Erythroblast (primary cell): ENCODE results near the gene CSF3R.
A peak's percentile ranks its signal among the peaks of the same experiment; 100 is the strongest.

ENCODE experiments used
- DNase-seq, 2 experiments: peaks; one replicate each; lab custom pipeline; 2025; lab: John Stamatoyannopoulos, UW
- GATA1 ChIP-seq: IDR thresholded peaks from 2 replicates; pipeline ENCODE4 v1.6.1; 2011; ENCODE audit warnings: low read depth, mild to moderate bottlenecking, control low read depth, low read length, moderate library complexity
- POLR2A ChIP-seq: IDR thresholded peaks from 2 replicates; pipeline ENCODE4 v1.6.1; 2011; ENCODE audit warnings: mild to moderate bottlenecking, low read length

The CSF3R gene

DNA sequence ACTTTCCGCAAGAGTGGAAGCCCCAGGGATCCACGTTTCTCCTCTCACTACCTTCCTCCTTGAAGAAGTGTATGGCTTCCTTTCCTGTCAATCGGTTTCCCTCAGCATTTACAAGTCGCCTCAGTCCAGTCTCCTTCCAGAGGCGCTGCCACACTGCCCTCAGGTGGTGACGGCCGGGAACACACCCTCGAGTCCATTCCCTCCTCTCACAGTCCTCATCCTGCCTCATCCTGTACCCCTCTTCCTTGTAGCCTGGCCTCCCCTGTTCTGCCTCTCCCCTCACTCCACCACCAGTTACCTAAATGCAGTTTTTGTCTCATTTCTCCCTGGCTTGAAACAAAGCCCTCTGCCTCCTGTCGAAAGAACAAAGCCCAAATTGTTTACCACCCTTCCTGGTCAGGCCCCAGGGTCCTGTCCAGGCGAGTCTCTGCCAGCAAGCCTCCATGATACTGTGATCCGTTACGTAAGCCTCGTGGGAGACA is 61.8 kb downstream of the CSF3R start:
- TF ChIP-seq POLR2A = no peak
- TF ChIP-seq GATA1 = no peak
- peak; percentile 79 to 91 for DNase-seq

DNA sequence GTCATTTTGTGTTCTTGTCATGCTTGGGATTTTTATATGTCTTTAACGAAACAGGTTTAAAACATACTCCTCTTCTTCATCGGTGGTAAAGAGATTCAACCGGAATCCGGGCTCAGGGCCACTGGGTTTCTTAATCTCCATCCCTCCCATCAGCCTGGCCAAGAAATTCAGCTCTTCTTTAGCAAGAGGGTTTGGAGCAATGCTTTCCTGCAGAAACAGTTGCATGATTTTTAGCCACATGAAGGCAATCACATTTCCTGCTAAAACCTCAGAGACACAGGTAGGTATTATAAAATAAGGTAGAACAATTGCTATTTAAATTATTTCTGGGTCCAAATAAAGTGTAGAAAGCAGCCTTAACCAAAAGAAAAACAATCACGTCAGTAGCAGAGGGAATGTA is 62.3 kb downstream of the CSF3R start:
- DNase-seq = no peak
- TF ChIP-seq GATA1 = no peak
- TF ChIP-seq POLR2A = no peak

DNA sequence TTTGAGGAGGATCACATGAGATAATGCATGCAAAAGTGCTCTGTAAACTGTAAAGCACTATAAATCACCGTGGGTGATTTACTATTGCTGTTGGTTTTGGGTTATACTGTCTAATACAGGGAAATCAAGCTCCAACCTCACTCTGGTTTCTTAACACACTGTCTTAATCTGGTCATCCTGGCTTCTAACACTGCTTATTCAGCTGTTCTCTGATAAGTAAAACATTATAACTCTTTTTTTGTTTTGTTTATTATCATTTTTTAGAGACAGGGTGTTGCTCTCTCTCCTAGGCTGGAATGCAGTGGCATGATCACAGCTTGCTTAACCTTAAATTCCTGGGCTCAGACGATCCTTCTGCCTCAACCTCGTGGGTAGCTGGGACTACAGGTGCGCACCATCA is 63.1 kb downstream of the CSF3R start:
- TF ChIP-seq GATA1 (no peak), POLR2A (no peak)
- DNase-seq = no peak

DNA sequence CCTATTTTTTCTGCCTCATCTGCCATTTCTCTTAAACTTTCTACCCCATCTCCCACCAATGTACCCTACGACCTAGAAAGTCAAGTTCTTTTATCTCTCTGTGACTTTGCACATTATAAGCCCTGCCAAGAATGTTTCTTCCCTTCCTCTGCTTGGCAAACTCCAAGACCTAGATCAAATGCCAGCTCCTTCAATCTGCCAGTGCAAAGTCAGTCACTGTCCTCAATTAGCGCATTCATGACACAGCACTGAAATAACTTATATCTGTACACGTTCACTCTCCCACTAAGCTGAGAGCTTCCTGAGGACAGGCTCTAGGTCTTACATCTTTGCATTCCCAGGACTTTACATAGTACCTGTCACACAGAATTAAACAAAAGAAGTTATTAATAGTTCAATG is 63.6 kb downstream of the CSF3R start:
- no peak for DNase-seq
- TF ChIP-seq POLR2A = no peak
- TF ChIP-seq GATA1 = no peak

DNA sequence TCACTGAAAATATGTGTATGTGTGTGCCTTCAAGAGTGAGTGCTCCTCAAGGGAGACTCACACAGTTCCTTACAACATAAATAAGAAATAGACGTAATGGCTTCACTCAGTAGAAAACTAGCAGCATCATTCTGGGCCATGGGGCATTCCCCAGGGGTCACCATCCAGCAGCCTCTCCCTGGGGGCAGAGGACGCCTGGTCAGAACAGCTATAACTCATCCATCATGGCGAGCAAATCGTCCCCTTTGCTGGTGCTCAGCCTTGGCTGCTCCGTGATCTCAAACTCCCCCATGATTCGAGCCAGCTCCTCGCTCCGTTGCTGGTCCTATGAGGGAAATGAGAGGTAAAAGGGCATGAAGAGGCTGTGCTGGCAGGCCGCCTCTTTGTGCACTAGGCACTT is 64.8 kb downstream of the CSF3R start:
- no peak for TF ChIP-seq GATA1
- TF ChIP-seq POLR2A = no peak
- DNase-seq = no peak
